H1 (cell line): Measurements from ENCODE around the gene ECEL1. TPM values are rescaled to one million over a fixed set of nuclear protein-coding genes. Genes with fewer than 3 reads are reported as not detected.

ENCODE experiments used
- CTCF ChIA-PET: fragments of 300-600 bp; sonication (Branson Sonifier 250); formaldehyde crosslinking; loops from one replicate; lab custom pipeline; 2021; ENCODE audit not compliant: partially characterized antibody; lab: Charles Lee
- POLR2A ChIA-PET: fragments of 300-600 bp; sonication (Branson Sonifier 250); formaldehyde crosslinking; loops from one replicate; lab custom pipeline; 2021; ENCODE audit warnings: inconsistent platforms; ENCODE audit not compliant: partially characterized antibody; lab: Charles Lee
- DNase-seq, 2 experiments: peaks; one replicate each; pipeline versions ENCODE4 v3.0.0 to v3.0.0-alpha.2; 2010 to 2022; ENCODE audit warnings: low spot score in 2 of 2, low read depth in 1 of 2, mixed read lengths in 1 of 2
- FAIRE-seq: peaks from 2 replicates; lab custom pipeline; 2011; peaks lifted over from hg19 to GRCh38; lab: Jason Lieb, UNC
- H2AFZ ChIP-seq: 2 replicates; pipeline ENCODE4 v1.8.1; 2012; ENCODE audit warnings: low read length, inconsistent platforms
- H2AK5ac ChIP-seq: 2 replicates; pipeline ENCODE4 v1.6.1; 2013; ENCODE audit warnings: low read depth, low read length
- H2BK120ac ChIP-seq: replicated peaks from 2 replicates; pipeline ENCODE3; 2013; ENCODE audit warnings: low read depth, low read length, inconsistent platforms
- H2BK12ac ChIP-seq: 2 replicates; pipeline ENCODE4 v1.6.1; 2013; ENCODE audit warnings: low read depth, low read length
- H2BK15ac ChIP-seq: 2 replicates; pipeline ENCODE4 v1.6.1; 2013; ENCODE audit warnings: low read length
- H2BK20ac ChIP-seq: 2 replicates; pipeline ENCODE4 v1.6.1; 2013; ENCODE audit warnings: low read length
- H2BK5ac ChIP-seq: 2 replicates; pipeline ENCODE4 v1.6.1; 2013; ENCODE audit warnings: low read depth, low read length
- H3K14ac ChIP-seq: 2 replicates; pipeline ENCODE4 v1.6.1; 2013; ENCODE audit warnings: inconsistent platforms; ENCODE audit not compliant: insufficient read length
- H3K18ac ChIP-seq: 2 replicates; pipeline ENCODE4 v1.6.1; 2013; ENCODE audit warnings: low read length; ENCODE audit errors: extremely low read depth
- H3K23ac ChIP-seq: 2 replicates; pipeline ENCODE4 v1.6.1; 2013; ENCODE audit warnings: inconsistent platforms; ENCODE audit not compliant: insufficient read length
- H3K23me2 ChIP-seq: 2 replicates; pipeline ENCODE4 v1.6.1; 2013; ENCODE audit warnings: low read depth, low read length
- H3K27ac ChIP-seq: 2 replicates; pipeline ENCODE4 v1.6.1; 2011; ENCODE audit warnings: low read depth, low read length, inconsistent platforms
- H3K27me3 ChIP-seq, 4 experiments: replicated peaks in 1 of 4; 1 replicate in 1 of 4; 2 replicates in 3 of 4; pipeline versions ENCODE4 v1.6.1 to v1.8.1; 2011 to 2013; ENCODE audit warnings: low read length in 3 of 4, mild to moderate bottlenecking in 3 of 4, inconsistent platforms in 2 of 4, mixed read lengths in 2 of 4, moderate library complexity in 1 of 4; ENCODE audit not compliant: control insufficient read depth in 3 of 4, insufficient read depth in 3 of 4; ENCODE audit errors: extremely low read depth in 1 of 4
- H3K36me3 ChIP-seq, 4 experiments: 2 replicates each; pipeline versions ENCODE4 v1.6.1 to v1.8.1; 2011 to 2013; ENCODE audit warnings: mild to moderate bottlenecking in 4 of 4, low read length in 3 of 4, moderate library complexity in 2 of 4, control low read depth in 1 of 4, inconsistent platforms in 1 of 4; ENCODE audit not compliant: insufficient read depth in 4 of 4, control insufficient read depth in 2 of 4
- H3K4ac ChIP-seq: replicated peaks from 2 replicates; pipeline ENCODE3; 2013; ENCODE audit warnings: low read length, low read depth, mixed read lengths, inconsistent platforms; ENCODE audit not compliant: insufficient read length
- H3K4me1 ChIP-seq, 4 experiments: replicated peaks in 1 of 4; 1 replicate in 1 of 4; 2 replicates in 3 of 4; pipeline versions ENCODE4 v1.6.1 to v1.8.1; 2011 to 2013; ENCODE audit warnings: low read length in 3 of 4, inconsistent platforms in 2 of 4, mixed read lengths in 1 of 4; ENCODE audit not compliant: insufficient read depth in 4 of 4, control insufficient read depth in 3 of 4
- H3K4me2 ChIP-seq, 2 experiments: 2 replicates each; pipeline versions ENCODE4 v1.6.1 to v1.8.1; 2011 to 2013; ENCODE audit warnings: low read depth in 2 of 2, low read length in 2 of 2, control low read depth in 1 of 2, inconsistent platforms in 1 of 2, mild to moderate bottlenecking in 1 of 2; ENCODE audit not compliant: insufficient read depth in 1 of 2
- H3K4me3 ChIP-seq, 4 experiments: fragments of 200-600, 300-600 bp in 1 of 4; sonication (generic), shearing (Covaris generic), sonication (Bioruptor Twin) in 1 of 4; 2 replicates each; pipeline versions ENCODE4 v1.5.1 to v1.8.1; 2011 to 2016; ENCODE audit warnings: low read length in 4 of 4, low read depth in 3 of 4, control low read depth in 2 of 4, inconsistent platforms in 2 of 4, mild to moderate bottlenecking in 2 of 4, mixed read lengths in 1 of 4, moderate library complexity in 1 of 4; ENCODE audit not compliant: insufficient read depth in 2 of 4; ENCODE audit errors: extremely low read depth in 1 of 4
- H3K56ac ChIP-seq: replicated peaks from 2 replicates; pipeline ENCODE3; 2013; ENCODE audit warnings: low read depth, mild to moderate bottlenecking, mixed read lengths, low read length, inconsistent platforms; ENCODE audit not compliant: insufficient read length
- H3K79me1 ChIP-seq: 2 replicates; pipeline ENCODE4 v1.6.1; 2013; ENCODE audit warnings: low read depth, low read length, control low read depth
- H3K79me2 ChIP-seq, 2 experiments: 2 replicates each; pipeline versions ENCODE4 v1.6.1 to v1.8.1; 2012 to 2013; ENCODE audit warnings: low read length in 2 of 2, mild to moderate bottlenecking in 2 of 2, inconsistent platforms in 1 of 2; ENCODE audit not compliant: insufficient read depth in 2 of 2, control insufficient read depth in 1 of 2
- H3K9ac ChIP-seq, 4 experiments: replicated peaks in 1 of 4; 1 replicate in 1 of 4; 2 replicates in 3 of 4; pipeline versions ENCODE4 v1.6.1 to v1.8.1; 2011 to 2013; ENCODE audit warnings: low read depth in 3 of 4, low read length in 3 of 4, control low read depth in 2 of 4, mild to moderate bottlenecking in 2 of 4, moderate library complexity in 2 of 4, inconsistent platforms in 1 of 4; ENCODE audit errors: extremely low read depth in 1 of 4
- H3K9me3 ChIP-seq, 2 experiments: 2 replicates each; pipeline versions ENCODE4 v1.6.1 to v1.8.1; 2012 to 2013; ENCODE audit warnings: mild to moderate bottlenecking in 2 of 2, moderate library complexity in 2 of 2, control low read depth in 1 of 2, inconsistent platforms in 1 of 2, low read depth in 1 of 2, low read length in 1 of 2, mixed read lengths in 1 of 2; ENCODE audit not compliant: insufficient read depth in 2 of 2
- H4K20me1 ChIP-seq, 2 experiments: replicated peaks in 1 of 2; 2 replicates each; pipeline versions ENCODE3 to v1.8.1; 2011 to 2013; ENCODE audit warnings: inconsistent platforms in 2 of 2, low read length in 2 of 2, mild to moderate bottlenecking in 1 of 2; ENCODE audit not compliant: insufficient read depth in 2 of 2, control insufficient read depth in 1 of 2
- H4K5ac ChIP-seq: 2 replicates; pipeline ENCODE4 v1.6.1; 2013; ENCODE audit warnings: low read length, low read depth, mixed read lengths, inconsistent platforms; ENCODE audit not compliant: insufficient read length
- H4K8ac ChIP-seq: 2 replicates; pipeline ENCODE4 v1.8.0; 2013; ENCODE audit warnings: mild to moderate bottlenecking, moderate library complexity, low read length, inconsistent platforms; ENCODE audit not compliant: insufficient read depth; ENCODE audit errors: extremely low read depth
- H4K91ac ChIP-seq: replicated peaks from 2 replicates; pipeline ENCODE3; 2013; ENCODE audit warnings: low read length, mixed read lengths, inconsistent platforms; ENCODE audit not compliant: insufficient read length
- CTBP2 ChIP-seq: IDR thresholded peaks from 2 replicates; pipeline ENCODE4 v1.7.0; 2011; ENCODE audit warnings: borderline replicate concordance, mild to moderate bottlenecking, moderate library complexity, mixed read lengths, low read length; ENCODE audit not compliant: insufficient read depth, insufficient read length
- EP300 ChIP-seq, 2 experiments: IDR thresholded peaks; 1 replicate in 1 of 2; 2 replicates in 1 of 2; pipeline ENCODE4 v1.6.1; 2011 to 2012; ENCODE audit warnings: low read depth in 2 of 2, low read length in 2 of 2, mild to moderate bottlenecking in 2 of 2, borderline replicate concordance in 1 of 2, inconsistent platforms in 1 of 2, moderate library complexity in 1 of 2
- NANOG ChIP-seq: IDR thresholded peaks from 2 replicates; pipeline ENCODE4 v1.6.1; 2011; ENCODE audit warnings: low read length, low read depth, mild to moderate bottlenecking, inconsistent platforms; ENCODE audit not compliant: insufficient read depth, poor library complexity, severe bottlenecking
- RAD21 ChIP-seq, 2 experiments: IDR thresholded peaks in 1 of 2; conservative IDR thresholded peaks in 1 of 2; 2 replicates each; pipeline ENCODE4 v1.6.1; 2011; ENCODE audit warnings: low read depth in 2 of 2, low read length in 2 of 2, improper control_type of control experiment in 1 of 2, inconsistent platforms in 1 of 2, mild to moderate bottlenecking in 1 of 2, moderate library complexity in 1 of 2
- SP1 ChIP-seq: IDR thresholded peaks from 2 replicates; pipeline ENCODE4 v1.6.1; 2011; ENCODE audit warnings: low read depth, low read length
- ZNF274 ChIP-seq: IDR thresholded peaks from 2 replicates; pipeline ENCODE4 v1.7.0; 2012; ENCODE audit warnings: low read length, borderline replicate concordance; ENCODE audit errors: extremely low read depth
- WGBS, 2 experiments: shearing (Covaris generic) in 1 of 2; methylation state at CpG; one replicate each; pipeline versions ENCODE4 v1.1.6 to v1.1.7; 2013 to 2015; ENCODE audit warnings: low lambda C conversion rate in 2 of 2, mixed read lengths in 2 of 2, inconsistent platforms in 1 of 2, low coverage in 1 of 2, missing lambda C conversion rate in 1 of 2; ENCODE audit not compliant: insufficient replicate concordance in 2 of 2, insufficient coverage in 1 of 2, insufficient read length in 1 of 2; ENCODE audit errors: extremely low coverage in 1 of 2, missing lambda C conversion rate in 1 of 2; 5-methylcytosine and 5-hydroxymethylcytosine counted together
- polyA plus RNA-seq, 7 experiments: library from polyadenylated mRNA; depleted of rRNA in 3 of 7; stranded (reverse) in 5 of 7; unstranded in 2 of 7; fragments of >200 nt in 5 of 7; fragments of 200-250 nt in 2 of 7; gene quantifications; 1 replicate in 5 of 7; 2 replicates in 1 of 7; 4 replicates in 1 of 7; pipeline versions ENCODE4 v1.2.1 to v1.2.3, GENCODE V29; 2011 to 2013; ENCODE audit warnings: missing spikeins in 2 of 7, mixed read lengths in 2 of 7
- total RNA-seq: library from RNA; stranded (reverse); fragmentation: NEBNext Ultra II Directional; extraction: Animal tissue kit (Norgen Biotek cat#: 25700); gene quantifications from 2 replicates; pipeline ENCODE4 v1.2.1, GENCODE V29; 2021
- TF ChIP-seq, protein P1 (sequence below): IDR thresholded peaks from 2 replicates; pipeline ENCODE4 v1.6.1; 2012; ENCODE audit warnings: low read length, inconsistent platforms

The ECEL1 gene
- total and polyA plus RNA-seq, 2 of the 8 experiments (the other 6 are each of a cell fraction or from before 2014, with no cell fraction given): 7.7 to 20.2 TPM

DNA sequence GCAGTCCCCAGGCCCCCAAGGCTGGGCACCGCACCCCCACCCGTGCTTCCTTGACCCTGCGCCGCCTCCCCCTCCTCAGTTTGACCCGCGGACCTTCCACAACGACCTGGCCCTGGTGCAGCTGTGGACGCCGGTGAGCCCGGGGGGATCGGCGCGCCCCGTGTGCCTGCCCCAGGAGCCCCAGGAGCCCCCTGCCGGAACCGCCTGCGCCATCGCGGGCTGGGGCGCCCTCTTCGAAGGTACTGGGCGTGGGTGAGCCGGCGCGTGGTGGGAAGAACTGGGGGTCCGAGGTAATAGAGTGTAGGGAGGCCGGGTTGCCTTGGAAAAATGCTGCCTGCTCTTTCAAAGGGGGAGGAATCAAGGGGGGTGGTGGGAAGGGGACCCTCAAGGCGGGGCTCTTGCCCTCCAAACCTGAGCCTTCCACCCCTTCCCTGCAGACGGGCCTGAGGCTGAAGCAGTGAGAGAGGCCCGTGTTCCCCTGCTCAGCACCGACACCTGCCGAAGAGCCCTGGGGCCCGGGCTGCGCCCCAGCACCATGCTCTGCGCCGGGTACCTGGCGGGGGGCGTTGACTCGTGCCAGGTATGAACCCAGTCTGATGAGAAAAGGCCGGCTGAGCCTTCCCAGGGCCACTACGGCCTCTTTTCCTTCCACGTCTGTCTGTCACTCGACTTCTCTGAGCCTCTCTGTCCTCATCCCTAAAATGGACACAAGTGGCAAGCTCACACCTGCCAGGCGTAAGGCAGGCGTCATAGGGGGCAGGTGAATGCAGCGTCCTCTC, 35.2 kb upstream of the ECEL1 start:
- TF ChIP-seq EP300 (IDR thresholded peaks at IDR 0.05; ENCODE audit: borderline replicate concordance in 1 of 2, low read depth in 2 of 2, low read length in 2 of 2) (no peak), SP1 (peak; percentile 17; the same call in 1 of the 2 replicates), CTBP2 (no peak), RAD21 (IDR thresholded peaks at IDR 0.05 in 1 of 2, conservative IDR thresholded peaks at IDR 0.05 in 1 of 2; ENCODE audit: low read depth in 2 of 2, low read length in 2 of 2) (no peak), NANOG (no peak), ZNF274 (no peak)
- TF ChIP-seq, protein P1, sequence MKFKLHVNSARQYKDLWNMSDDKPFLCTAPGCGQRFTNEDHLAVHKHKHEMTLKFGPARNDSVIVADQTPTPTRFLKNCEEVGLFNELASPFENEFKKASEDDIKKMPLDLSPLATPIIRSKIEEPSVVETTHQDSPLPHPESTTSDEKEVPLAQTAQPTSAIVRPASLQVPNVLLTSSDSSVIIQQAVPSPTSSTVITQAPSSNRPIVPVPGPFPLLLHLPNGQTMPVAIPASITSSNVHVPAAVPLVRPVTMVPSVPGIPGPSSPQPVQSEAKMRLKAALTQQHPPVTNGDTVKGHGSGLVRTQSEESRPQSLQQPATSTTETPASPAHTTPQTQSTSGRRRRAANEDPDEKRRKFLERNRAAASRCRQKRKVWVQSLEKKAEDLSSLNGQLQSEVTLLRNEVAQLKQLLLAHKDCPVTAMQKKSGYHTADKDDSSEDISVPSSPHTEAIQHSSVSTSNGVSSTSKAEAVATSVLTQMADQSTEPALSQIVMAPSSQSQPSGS: no peak
- no peaks in the 10 kb centered on the region for H3K36me3 ChIP-seq
- H2BK12ac ChIP-seq: 0 out of 2 replicates have a peak overlapping the region, but pooled peaks have one; percentile 9
- no peak overlapping the region for H3K23ac ChIP-seq
- no peak overlapping the region for H2BK20ac ChIP-seq
- H3K14ac ChIP-seq: no peak overlapping the region
- H2AFZ ChIP-seq: no peak overlapping the region; the same call in 1 of the 2 replicates
- H4K20me1 ChIP-seq: peaks cover 3 to 4% of the 10 kb centered on the region in 2 experiments
- no peak overlapping the region for H3K9ac ChIP-seq
- no peak overlapping the region for H4K91ac ChIP-seq
- no peaks in the 10 kb centered on the region for H3K9me3 ChIP-seq
- FAIRE-seq (no peak), DNase-seq (no peak)
- H3K27ac ChIP-seq: no peak overlapping the region
- peaks cover 0 to 22% (median 9%) of the 10 kb centered on the region in 4 experiments; a peak in 6 of 7 replicates for H3K4me1 ChIP-seq
- H3K79me1 ChIP-seq: no peaks in the 10 kb centered on the region
- no peak overlapping the region for H3K18ac ChIP-seq
- H3K4ac ChIP-seq: no peak overlapping the region
- no peak overlapping the region for H3K56ac ChIP-seq
- H4K5ac ChIP-seq: no peak overlapping the region
- ChIA-PET POLR2A (interaction anchor here (0.7 to 1.7 kb wide), 8 partner anchors 14 to 78 kb away, joined by 3 to 5 read pairs (median 4); no protein-coding TSS in a partner anchor), CTCF (interaction anchor here (0.9 to 10.6 kb wide), 37 partner anchors 11 to 671 kb away, joined by 3 to 176 read pairs (median 6); partner anchors contain the start of genes ALPI and CHRNG)
- no peak overlapping the region for H4K8ac ChIP-seq
- H3K23me2 ChIP-seq: peaks cover 10% of the 10 kb centered on the region; the same call in 1 of the 2 replicates
- WGBS, 2 experiments: 38% methylated on average over 36 of the region's 46 CpGs; no CpG with 5 or more reads in 1 of the 2 experiments
- no peak overlapping the region for H2AK5ac ChIP-seq
- no peak overlapping the region for H2BK5ac ChIP-seq
- H2BK15ac ChIP-seq: no peak overlapping the region
- H3K79me2 ChIP-seq: no peaks in the 10 kb centered on the region
- peak overlapping the region; percentile 54 to 84 for H3K4me2 ChIP-seq
- H3K4me3 ChIP-seq: peak overlapping the region in 1 of 4 experiments; percentile 60; a peak in 3 of 8 replicates
- H2BK120ac ChIP-seq: no peak overlapping the region
- peaks cover 19 to 43% (median 37%) of the 10 kb centered on the region in 4 experiments for H3K27me3 ChIP-seq
